M059J (cell line): ENCODE measurements around the gene TRPM4. TPM values are rescaled to one million over a fixed set of nuclear protein-coding genes. Genes with fewer than 3 reads are reported as not detected.
"Not testable (repeated sequence)": the region's sequence is repeated elsewhere in the genome, so short reads cannot be mapped to it uniquely, and the experiment has no call there.

ENCODE experiments used
- DNase-seq: peaks from one replicate; pipeline ENCODE4 v3.0.0-alpha.2; 2012; ENCODE audit warnings: low read depth
- total RNA-seq: library from RNA; depleted of rRNA; stranded (reverse); fragments of >200 nt; shearing (Covaris generic); gene quantifications from 2 replicates; pipeline ENCODE4 v1.2.3, GENCODE V29; 2014

The TRPM4 gene
- total RNA-seq, 1 experiment from 2014 or later: 2.6 TPM

- no peak for DNase-seq
These were observed 31.7 kb downstream of the TRPM4 start for GRCh38 chr19:49189259-49189658.

- no peak for DNase-seq
These were observed 33.2 kb downstream of the TRPM4 start for GRCh38 chr19:49190781-49191180.

- DNase-seq: no peak
These were observed 36.3 kb downstream of the TRPM4 start for GRCh38 chr19:49193822-49194394.

- DNase-seq: no peak
These were observed 36.8 kb downstream of the TRPM4 start for GRCh38 chr19:49194408-49194807.

DNA sequence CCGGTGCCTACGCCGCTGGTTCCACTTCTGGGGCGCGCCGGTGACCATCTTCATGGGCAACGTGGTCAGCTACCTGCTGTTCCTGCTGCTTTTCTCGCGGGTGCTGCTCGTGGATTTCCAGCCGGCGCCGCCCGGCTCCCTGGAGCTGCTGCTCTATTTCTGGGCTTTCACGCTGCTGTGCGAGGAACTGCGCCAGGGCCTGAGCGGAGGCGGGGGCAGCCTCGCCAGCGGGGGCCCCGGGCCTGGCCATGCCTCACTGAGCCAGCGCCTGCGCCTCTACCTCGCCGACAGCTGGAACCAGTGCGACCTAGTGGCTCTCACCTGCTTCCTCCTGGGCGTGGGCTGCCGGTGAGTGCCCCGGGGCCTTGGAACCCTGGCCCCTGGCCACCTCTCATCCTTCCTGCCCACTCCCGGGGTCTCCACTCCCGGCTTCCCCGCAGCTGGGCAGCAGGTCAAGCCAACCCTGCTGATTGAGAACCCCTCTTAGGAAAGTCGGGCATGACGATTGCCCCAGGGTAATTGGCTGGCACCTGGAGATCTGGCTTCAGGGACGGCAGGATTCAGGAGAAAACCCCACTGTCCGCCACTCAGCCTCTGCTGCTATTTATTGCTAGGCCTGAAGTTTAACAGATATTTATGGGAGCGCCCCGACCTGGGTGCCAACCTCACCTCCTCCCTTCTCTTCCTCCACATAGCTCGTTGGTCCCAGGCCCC is 39.1 kb downstream of the TRPM4 start:
- no peak for DNase-seq

DNA sequence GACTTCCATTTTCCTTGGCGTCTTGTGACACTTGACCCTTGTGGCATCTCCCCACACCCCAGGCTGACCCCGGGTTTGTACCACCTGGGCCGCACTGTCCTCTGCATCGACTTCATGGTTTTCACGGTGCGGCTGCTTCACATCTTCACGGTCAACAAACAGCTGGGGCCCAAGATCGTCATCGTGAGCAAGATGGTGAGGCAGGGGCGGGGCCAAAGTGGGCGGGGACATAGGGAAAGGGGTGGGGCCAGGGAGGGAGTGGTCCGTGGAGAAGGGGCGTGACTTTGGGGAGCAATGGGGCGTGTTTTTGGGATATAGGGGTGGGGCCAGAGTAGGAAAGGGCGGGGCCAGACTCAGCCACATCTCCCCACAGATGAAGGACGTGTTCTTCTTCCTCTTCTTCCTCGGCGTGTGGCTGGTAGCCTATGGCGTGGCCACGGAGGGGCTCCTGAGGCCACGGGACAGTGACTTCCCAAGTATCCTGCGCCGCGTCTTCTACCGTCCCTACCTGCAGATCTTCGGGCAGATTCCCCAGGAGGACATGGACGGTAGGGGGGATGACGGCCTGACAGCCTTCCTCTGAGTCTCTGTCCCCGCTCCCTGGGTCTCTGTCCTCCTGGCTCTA is 42.8 kb downstream of the TRPM4 start:
- DNase-seq: no peak

DNA sequence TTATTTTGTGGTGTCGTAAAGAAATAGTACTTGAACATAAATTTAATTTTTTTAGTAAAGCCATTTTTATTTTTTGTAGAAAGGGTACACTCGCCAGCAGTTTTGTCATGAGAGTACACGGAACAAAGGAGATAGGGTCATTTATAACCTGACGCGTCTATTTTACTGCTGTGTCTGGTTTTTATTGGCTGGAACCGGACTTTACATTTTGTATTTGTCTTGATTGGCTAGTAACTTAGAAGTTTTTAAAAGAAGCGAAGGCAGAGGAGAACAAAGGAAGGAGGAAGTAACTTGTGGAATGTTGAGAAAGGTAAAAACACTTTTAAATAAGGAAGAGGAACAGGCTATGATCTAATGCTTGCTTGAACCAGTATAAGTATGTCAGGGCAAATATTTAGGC is 43.5 kb downstream of the TRPM4 start:
- no peak for DNase-seq

DNA sequence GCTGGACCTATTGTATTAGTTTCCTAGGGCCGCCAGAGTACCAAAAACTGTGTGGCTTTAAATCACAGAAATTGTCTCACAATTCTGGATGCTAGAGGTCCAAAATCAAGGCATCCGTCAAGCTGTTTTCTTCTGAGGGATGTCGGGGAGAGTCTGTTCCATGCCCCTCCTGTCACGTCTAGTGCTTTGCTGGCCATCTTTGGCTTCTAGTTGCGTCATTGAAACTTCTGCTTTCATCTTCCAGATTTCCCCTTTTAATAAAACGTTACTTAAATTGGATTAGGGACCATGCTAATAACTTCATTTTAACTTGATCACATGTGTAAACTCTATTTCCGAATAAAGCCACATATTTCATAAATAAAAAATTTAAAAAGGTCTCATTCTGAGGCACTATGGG is 47.5 kb downstream of the TRPM4 start:
- DNase-seq: no peak

- DNase-seq: not testable (repeated sequence)
These were observed 51.9 kb downstream of the TRPM4 start for GRCh38 chr19:49209502-49209901.

GRCh38 chr19:49210108-49210900 is 52.7 kb downstream of the TRPM4 start:
- DNase-seq: no peak

DNA sequence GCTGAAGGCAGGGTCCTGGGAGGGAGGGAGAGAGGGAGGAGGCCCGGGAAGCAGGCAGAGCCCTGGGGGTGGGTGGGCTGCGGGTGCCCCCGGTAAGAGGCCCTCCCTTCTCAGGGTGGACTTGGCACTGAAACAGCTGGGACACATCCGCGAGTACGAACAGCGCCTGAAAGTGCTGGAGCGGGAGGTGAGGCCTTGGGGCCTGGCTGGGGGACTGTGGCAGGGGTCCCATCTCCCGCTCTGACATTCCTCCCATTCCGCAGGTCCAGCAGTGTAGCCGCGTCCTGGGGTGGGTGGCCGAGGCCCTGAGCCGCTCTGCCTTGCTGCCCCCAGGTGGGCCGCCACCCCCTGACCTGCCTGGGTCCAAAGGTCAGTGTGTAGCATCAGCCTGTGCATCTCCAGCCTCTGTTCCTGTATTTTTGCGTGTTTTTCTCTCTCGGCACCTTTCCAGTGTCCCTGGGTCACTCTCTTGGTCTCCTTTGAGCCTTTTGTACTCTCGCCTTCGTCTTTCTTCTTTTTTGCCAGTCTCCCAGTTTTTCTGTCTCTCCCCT is 53.4 kb downstream of the TRPM4 start:
- no peak for DNase-seq

DNA sequence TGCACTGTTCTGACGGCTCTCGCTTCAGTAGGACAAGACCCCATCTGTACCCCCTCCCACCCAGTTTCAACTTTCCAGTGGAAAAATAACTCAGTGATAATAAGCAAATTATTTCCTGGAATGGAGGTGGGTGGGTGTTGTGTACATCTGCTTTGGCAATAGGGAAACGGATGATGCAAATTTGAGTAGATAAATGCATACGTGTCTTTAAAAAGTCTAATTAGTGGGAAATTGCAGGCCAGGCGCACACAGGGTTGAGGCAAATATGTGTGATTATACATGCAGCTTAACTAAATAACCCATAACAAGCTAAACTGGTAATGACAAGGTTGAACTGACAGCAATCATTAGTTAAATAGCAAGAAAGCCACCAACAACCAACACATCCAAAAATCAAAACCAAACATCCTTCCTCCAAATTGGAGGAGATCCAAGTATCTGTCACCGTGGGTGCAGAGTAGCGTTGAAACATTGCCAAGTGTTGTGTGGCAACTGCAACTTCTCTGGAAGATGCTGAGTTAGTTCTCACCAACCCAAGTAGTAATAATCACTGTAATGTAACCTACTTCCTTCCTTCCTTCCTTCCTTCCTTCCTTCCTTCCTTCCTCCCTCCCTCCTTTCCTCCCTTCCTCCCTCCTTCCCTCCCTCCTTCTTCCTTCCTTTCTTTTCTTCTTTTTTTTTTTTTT is 54.6 kb downstream of the TRPM4 start:
- DNase-seq: peak; percentile 40

DNA sequence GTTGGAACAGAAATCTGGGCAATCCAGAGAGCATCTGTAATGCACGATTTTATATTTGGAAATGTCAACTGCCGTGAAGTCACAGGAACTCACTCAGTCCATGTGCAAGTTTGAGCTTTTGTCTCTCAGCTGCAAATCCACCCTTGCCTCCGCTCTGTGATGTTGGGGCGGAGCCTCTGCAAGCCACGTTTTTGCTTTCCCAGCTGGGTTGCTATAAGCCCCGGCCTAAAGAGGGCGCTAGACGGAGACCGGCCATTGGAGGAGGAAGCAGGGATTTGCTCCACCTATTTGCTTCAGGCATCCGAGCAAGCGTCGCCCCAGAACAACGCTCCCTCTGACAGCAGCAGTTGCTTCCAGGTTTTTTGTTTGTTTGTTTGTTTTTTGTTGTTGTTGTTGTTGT is 56.2 kb downstream of the TRPM4 start:
- DNase-seq: no peak

DNA sequence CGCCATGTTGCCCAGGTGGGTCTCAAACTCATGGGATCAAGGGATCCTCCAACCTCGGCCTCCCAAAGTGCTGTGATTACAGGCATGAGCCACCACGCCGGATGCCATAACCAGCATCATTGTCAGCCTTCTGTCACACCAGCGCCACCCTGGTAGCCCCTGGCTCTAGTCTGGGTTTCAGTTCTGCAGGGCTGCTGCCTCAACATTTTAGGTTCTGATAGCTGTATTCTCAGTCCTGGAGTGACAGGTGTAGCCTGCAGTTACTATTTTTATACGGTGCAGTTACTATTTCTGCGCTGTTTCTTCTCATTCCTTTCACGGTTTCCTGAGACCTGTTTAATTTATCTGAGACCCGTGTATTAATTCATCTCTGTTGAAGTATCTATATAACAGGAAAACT is 57.1 kb downstream of the TRPM4 start:
- DNase-seq: no peak

GRCh38 chr19:49216071-49216470 is 58.5 kb downstream of the TRPM4 start:
- DNase-seq: peak; percentile 79

DNA sequence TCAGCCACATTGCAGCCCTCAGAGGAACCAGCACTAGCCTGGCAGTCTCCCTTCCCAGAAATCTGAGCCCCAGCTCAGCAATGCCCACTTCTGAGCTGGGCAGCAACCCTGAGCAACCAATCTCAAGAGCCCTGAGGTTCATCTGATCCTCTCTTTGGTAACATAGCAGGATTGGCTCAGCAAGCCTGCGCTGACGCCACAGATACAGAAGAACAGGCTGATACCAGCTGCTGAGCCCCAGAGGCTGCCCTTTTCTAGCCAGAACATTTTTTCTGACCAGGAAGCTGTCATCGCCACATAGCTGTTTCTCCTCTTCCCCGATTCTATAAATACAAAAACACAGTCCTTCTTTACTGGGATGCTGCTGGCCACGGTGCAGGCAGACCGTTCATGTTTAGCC is 59.8 kb downstream of the TRPM4 start:
- DNase-seq: no peak

GRCh38 chr19:49222011-49222410 is 64.4 kb downstream of the TRPM4 start:
- DNase-seq: no peak

- DNase-seq: no peak
These were observed 64.9 kb downstream of the TRPM4 start for GRCh38 chr19:49222528-49222927.

DNA sequence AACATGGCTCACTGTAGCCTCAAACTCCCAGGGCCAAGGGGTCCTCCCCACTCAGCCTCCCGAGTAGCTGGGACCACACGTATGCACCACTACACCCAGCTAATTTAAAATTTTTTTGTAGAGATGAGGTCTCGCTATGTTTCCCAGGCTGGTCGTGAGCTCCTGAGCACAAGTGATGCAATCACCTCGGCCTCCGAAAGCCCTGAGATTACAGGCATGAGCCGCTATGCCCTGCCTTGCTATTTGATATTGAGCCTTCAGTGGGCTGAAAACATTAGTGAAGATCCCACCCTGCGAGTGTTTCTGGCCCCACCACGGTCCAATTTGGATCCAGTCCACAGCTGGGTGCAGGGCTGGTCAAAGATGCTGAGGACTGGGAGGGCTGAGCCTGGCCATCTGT is 65.9 kb downstream of the TRPM4 start:
- DNase-seq: no peak

DNA sequence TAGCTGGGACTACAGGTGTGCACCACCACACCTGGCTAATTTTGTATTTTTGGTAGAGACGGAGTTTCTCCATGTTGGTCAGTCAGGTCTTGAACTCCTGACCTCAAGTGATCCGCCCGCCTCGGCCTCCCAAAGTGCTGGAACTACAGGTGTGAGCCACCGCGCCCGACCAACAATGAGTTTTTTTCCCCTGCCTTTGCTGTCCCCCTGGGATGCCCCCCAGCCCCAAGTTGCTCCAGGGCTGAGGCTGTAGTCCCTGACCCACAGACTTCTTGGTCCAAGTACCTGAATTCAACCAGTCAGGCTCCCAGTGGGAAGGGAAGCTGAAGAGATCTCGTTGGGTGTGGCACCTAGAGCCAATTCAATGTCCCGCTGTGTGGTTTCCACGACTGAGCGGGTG is 66.8 kb downstream of the TRPM4 start:
- DNase-seq: not testable (repeated sequence)

DNA sequence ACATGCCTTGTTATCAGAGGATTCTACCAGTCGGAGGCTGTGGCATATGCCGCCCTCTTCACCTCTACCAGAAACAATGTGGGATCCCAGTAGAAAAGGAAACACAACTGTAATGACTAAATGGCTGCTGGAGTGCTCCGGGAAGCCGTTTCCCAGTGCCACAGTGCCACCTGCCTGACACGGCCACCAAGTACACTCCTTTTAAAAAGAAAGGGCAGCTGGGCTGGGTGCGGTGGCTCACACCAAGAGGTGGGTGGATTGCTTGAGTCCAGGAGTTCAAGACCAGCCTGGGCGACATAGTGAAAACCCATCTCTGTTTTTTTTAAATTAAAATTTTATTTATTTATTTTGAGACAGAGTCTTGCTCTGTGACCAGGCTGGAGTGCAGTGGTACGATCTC is 67.3 kb downstream of the TRPM4 start:
- DNase-seq: peak; percentile 76

DNA sequence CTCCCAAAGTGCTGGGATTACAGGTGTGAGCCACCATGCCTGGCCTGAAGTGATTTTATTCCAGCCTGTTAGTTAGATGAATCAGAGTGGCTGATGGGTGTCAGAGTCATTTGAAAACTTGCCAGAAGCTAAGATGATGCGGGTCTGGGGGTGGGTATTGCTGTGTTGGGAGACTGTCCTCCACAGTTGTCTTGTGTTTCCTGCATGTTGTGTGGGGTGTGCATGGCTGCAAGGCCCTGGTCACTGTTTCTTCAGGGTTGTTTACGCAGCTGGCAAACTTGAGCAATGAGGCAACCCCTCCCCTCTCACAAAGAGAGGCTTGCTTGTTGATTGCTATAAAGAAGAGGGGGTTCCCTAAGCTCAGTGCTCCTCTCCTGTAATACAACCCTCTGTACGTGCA is 71.8 kb downstream of the TRPM4 start:
- no peak for DNase-seq
